ENCODE measurements around the gene GJC1. TPM values are rescaled to one million over a fixed set of nuclear protein-coding genes. Genes with fewer than 3 reads are reported as not detected.

GJC1 gene
- total and polyA plus RNA-seq, 2 donors (not counting 3 experiments of a cell fraction or from before 2014, with no cell fraction given): 13.8 to 39.7 TPM

GRCh38 chr17:44768505-44769142, 61.5 kb downstream of the GJC1 start:
- no peak for FAIRE-seq
- intact Hi-C loops (cut with micrococcal nuclease) (no loop called here), dilution Hi-C loops (cut with MboI; ENCODE audit: extremely low pct_ligation_motif_present, low sequenced_read_pairs) (loop anchor here (25.0 kb wide), 1 partner anchor 94 kb away; no protein-coding TSS in a partner anchor)
- H3K79me2 ChIP-seq (ENCODE audit: control insufficient read depth, insufficient read depth, low read length): no peaks in the 10 kb centered on the region
- ChIA-PET CTCF (interaction anchor here (15.3 kb wide), 1 partner anchor 95 kb away, joined by 368 read pairs; no protein-coding TSS in a partner anchor), POLR2A (no interaction called here)
- no peak overlapping the region for H3K27ac ChIP-seq (ENCODE audit: insufficient read depth, low read depth, low read length)
- H3K9me3 ChIP-seq (replicated peaks; ENCODE audit: control insufficient read depth, insufficient read depth, low read length): no peaks in the 10 kb centered on the region
- no peak for DNase-seq (ENCODE audit: low read depth, low spot score)
- H3K4me1 ChIP-seq (ENCODE audit: control insufficient read depth, extremely low read depth, insufficient read depth, low read length): no peaks in the 10 kb centered on the region
- TF ChIP-seq, protein P1, sequence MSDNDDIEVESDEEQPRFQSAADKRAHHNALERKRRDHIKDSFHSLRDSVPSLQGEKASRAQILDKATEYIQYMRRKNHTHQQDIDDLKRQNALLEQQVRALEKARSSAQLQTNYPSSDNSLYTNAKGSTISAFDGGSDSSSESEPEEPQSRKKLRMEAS (IDR thresholded peaks at IDR 0.05; ENCODE audit: insufficient read depth, insufficient read length): no peak
- TF ChIP-seq POLR2AphosphoS5 (IDR thresholded peaks at IDR 0.05; ENCODE audit: insufficient read depth, low read depth, low read length) (no peak), POLR2A (IDR thresholded peaks at IDR 0.05; ENCODE audit: low read depth, low read length) (no peak), MYC (IDR thresholded peaks at IDR 0.05; ENCODE audit: low read depth, low read length) (no peak), EZH2 (IDR thresholded peaks at IDR 0.05; ENCODE audit: borderline replicate concordance, low read depth, low read length, severe bottlenecking) (no peak), JUN (IDR thresholded peaks at IDR 0.05; ENCODE audit: borderline replicate concordance, insufficient read depth, insufficient read length, low read depth) (no peak), FOS (IDR thresholded peaks at IDR 0.05; ENCODE audit: borderline replicate concordance, insufficient read depth, low read length) (no peak), GATA2 (IDR thresholded peaks at IDR 0.05; ENCODE audit: insufficient read depth, insufficient read length, low read depth, low read length) (no peak)
- TF ChIP-seq, protein P2, sequence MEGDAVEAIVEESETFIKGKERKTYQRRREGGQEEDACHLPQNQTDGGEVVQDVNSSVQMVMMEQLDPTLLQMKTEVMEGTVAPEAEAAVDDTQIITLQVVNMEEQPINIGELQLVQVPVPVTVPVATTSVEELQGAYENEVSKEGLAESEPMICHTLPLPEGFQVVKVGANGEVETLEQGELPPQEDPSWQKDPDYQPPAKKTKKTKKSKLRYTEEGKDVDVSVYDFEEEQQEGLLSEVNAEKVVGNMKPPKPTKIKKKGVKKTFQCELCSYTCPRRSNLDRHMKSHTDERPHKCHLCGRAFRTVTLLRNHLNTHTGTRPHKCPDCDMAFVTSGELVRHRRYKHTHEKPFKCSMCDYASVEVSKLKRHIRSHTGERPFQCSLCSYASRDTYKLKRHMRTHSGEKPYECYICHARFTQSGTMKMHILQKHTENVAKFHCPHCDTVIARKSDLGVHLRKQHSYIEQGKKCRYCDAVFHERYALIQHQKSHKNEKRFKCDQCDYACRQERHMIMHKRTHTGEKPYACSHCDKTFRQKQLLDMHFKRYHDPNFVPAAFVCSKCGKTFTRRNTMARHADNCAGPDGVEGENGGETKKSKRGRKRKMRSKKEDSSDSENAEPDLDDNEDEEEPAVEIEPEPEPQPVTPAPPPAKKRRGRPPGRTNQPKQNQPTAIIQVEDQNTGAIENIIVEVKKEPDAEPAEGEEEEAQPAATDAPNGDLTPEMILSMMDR (IDR thresholded peaks at IDR 0.05; ENCODE audit: extremely low read depth in 1 of 2, insufficient read depth in 1 of 2, low read depth in 1 of 2, low read length in 2 of 2): no peak
- H3K36me3 ChIP-seq (ENCODE audit: control insufficient read depth in 2 of 2, extremely low read depth in 1 of 2, insufficient read depth in 2 of 2, low read length in 2 of 2): no peaks in the 10 kb centered on the region
- H3K27me3 ChIP-seq (ENCODE audit: control insufficient read depth in 2 of 2, insufficient read depth in 2 of 2, low read length in 2 of 2): no peaks in the 10 kb centered on the region
- no TSS peak for BruUV-seq (replicated peaks)
- H3K9ac ChIP-seq (replicated peaks; ENCODE audit: extremely low read depth, insufficient read depth, low read length): no peak overlapping the region
- no peak overlapping the region for H3K4me3 ChIP-seq (replicated peaks in 1 of 3; ENCODE audit: insufficient read depth in 1 of 3, low read depth in 1 of 3, low read length in 3 of 3)
- H4K20me1 ChIP-seq (replicated peaks; ENCODE audit: control insufficient read depth, extremely low read depth, insufficient read depth, low read length): no peaks in the 10 kb centered on the region
- no peak overlapping the region for H3K4me2 ChIP-seq (ENCODE audit: insufficient read depth, low read length)
- no peaks in the 10 kb centered on the region for H3K9me1 ChIP-seq (replicated peaks; ENCODE audit: control insufficient read depth, extremely low read depth, insufficient read depth, low read length)
- no peak overlapping the region for H2AFZ ChIP-seq (ENCODE audit: low read depth, low read length)
